Measurements from ENCODE around the gene ZNF564.
"Not testable (repeated sequence)": the region's sequence is repeated elsewhere in the genome, so short reads cannot be mapped to it uniquely, and the experiment has no call there.

ZNF564 gene

GRCh38 chr19:12551060-12551832 is at the start of gene ZNF564:
TSS of gene ZNF564 (minus strand) at chr19:12551482. CDS start at chr19:12551332, 150 bp downstream.
- peak; percentile 75 to 81 for DNase-seq (ENCODE audit: low read depth in 1 of 2, low spot score in 1 of 2)

DNA sequence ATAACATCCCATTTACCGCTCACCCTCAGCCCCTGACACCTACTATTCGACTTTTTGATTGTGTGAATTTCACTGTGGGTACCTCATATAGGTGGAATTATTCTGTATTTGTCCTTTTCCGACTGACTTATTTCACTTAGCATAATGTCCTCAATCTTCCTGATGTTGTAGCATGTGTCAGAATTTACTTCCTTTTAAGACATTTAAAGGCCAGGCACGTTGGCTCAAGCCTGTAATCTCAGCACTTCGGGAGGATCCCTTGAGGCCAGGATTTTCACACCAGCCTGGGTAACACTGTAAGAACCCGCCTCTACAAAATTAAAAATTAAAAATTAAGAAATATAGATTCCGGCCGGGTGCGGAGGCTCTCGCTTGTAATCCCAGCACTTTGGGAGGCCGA is 46.3 kb upstream of the ZNF564 start:
- no peak for DNase-seq (ENCODE audit: low read depth in 1 of 2, low spot score in 1 of 2)

DNA sequence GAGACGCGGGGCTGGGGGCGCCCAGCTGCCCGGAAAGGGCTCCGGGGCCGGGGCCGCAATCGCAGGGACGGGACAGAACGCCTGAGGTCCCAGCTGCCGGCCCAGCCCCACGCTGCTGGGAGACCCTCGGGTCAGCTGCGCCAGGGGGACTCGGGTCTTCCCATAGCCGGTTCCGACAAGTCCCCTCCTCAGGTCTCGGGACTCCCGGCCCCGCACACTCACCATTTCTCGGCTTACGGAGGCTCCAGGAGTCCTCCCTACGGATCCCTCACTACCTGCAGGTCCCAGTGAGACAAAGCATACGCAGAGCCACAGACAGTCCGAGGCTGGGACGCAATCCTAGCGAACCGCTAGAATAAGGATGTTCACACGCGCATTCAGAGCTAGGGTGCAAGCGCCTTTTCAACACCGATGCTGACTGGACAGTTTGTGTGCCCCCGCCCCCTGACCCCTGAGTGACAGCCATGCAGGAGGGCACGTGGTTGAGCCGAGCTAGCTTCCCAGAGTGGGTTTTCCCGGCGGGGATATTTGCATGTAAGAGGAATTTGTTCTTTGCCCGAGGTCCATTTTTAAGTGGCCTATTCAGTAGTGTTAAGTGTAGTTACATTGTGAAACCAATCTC is 45.8 kb upstream of the ZNF564 start:
- DNase-seq (ENCODE audit: low read depth in 1 of 2, low spot score in 1 of 2), result no peak

DNA sequence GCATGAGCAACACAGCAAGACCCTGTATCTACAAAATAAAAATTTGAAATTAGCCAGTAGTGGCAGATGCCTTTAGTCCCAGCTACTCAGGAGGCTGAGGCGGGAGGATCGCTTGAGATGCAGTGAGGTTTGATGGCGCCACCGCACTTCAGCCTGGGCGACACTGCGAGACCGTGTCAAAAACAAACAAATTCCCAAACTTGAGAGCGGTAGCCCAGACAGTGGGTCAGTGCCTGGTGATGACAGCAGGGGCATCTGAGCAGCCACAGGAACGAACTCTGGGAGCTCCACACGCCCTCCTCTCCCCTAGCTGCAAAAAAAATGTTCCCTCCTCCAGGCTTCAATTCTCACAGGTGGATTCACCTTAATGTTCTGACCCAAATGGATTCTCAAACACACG is 45.2 kb upstream of the ZNF564 start:
- DNase-seq (ENCODE audit: low read depth in 1 of 2, low spot score in 1 of 2), result no peak

GRCh38 chr19:12581100-12581499 is 29.8 kb upstream of the ZNF564 start:
- DNase-seq (ENCODE audit: low read depth in 1 of 2, low spot score in 1 of 2), result no peak

DNA sequence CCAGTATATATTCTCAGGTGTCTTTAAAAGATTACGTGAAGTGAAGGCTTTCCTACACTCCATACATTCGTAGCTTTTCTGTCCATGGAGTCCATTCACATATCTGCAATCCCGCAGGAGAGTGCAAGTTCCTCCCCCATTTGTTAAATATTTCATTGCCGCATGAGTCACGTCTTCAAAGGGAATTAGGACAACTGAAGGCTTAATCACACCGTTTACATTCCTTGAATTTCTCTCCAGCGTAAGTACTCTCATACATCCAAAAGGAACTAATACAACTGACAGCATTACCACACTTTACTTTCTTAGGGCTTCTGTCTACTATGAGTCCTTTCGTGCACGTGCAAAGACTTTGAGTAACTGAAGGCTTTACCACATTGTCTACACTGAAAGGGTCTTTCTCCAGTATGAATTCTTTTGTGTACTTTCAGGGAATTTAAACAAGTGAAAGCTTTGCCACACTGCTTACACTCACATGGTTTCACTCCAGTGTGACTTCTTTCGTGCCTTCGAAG is 29.0 kb upstream of the ZNF564 start:
- DNase-seq (ENCODE audit: low read depth in 1 of 2, low spot score in 1 of 2), result no peak

DNA sequence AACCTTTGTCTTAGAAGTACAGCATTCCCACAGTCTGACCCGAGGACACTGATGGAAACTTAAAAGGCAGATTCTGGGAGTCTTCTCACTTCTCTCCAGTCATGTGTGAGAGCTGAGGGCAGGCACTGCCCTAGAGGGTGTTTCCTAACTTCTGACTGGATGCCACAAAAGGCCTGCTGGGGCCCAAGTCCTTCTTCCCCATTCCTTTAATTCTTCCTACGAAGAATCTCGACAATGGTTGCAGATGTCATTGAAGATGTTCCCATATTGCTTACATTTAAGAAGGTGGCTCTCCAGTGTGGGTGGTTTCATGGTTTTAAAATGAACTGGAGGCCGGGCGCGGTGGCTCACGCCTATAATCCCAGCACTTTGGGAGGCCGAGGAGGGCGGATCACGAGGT is 27.4 kb upstream of the ZNF564 start:
- DNase-seq (ENCODE audit: low read depth in 1 of 2, low spot score in 1 of 2), result no peak

- DNase-seq (ENCODE audit: low read depth in 1 of 2, low spot score in 1 of 2), result no peak
Measured at GRCh38 chr19:12574036-12574435, 22.8 kb upstream of the ZNF564 start.

DNA sequence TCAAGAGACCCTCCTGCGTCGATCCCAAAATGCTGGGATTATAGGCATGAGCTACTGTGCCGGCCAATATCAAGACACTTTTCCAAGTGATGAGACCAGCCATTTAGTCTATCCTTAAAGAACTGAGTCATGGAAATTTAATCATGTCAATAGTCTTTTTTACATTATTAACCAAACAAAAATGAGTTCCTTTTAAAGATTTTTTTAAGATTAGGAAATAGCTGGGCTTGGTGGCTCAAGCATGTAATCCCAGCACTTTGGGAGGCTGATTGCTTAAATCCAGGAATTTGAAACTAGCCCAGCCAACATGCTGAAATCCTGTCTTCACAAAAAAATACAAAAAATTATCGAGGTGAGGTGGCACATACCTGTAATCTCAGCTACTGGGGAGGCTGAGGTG is 16.7 kb upstream of the ZNF564 start:
- no peak for DNase-seq (ENCODE audit: low read depth in 1 of 2, low spot score in 1 of 2)

DNA sequence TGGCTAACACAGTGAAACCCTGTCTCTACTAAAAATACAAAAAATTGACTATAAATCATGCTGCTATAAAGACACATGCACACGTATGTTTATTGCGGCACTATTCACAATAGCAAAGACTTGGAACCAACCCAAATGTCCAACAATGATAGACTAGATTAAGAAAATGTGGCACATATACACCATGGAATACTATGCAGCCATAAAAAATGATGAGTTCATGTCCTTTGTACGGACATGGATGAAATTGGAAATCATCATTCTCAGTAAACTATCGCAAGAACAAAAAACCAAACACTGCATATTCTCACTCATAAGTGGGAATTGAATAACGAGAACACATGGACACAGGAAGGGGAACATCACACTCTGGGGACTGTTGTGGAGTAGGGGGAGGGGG is 15.1 kb upstream of the ZNF564 start:
- not testable (repeated sequence) for DNase-seq (ENCODE audit: low read depth in 1 of 2, low spot score in 1 of 2)

DNA sequence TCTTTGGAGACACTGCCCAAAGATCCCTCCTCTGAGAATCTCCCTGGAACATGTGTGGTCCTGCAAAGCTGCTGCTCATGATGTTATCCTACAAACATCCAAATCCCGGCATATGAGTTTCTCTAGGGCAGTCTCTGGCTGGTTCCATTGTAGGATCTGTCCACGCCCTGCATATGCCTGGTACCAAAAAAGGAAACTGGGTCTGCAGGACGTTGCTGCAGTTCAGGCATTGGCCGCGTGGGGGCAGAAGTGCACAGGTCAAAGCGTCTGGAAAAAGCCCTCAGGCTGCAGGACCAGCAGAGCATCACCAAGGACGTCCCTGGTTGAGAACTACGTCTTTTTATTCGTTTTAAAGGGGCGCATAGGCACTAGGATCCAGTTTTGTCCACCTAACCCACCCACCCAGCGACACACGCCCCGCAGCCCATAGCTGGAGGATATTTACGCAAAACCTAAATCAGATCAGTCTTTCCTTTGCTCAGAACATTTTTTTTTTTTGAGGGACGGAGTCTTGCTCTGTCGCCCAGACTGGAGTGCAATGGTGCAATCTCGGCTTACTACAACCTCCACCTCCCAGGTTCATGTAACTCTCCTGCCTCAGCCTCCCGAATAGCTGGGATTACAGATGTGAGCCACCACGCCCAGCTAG is 12.9 kb upstream of the ZNF564 start:
- DNase-seq (ENCODE audit: low read depth in 1 of 2, low spot score in 1 of 2), result peak; percentile 83 to 94

DNA sequence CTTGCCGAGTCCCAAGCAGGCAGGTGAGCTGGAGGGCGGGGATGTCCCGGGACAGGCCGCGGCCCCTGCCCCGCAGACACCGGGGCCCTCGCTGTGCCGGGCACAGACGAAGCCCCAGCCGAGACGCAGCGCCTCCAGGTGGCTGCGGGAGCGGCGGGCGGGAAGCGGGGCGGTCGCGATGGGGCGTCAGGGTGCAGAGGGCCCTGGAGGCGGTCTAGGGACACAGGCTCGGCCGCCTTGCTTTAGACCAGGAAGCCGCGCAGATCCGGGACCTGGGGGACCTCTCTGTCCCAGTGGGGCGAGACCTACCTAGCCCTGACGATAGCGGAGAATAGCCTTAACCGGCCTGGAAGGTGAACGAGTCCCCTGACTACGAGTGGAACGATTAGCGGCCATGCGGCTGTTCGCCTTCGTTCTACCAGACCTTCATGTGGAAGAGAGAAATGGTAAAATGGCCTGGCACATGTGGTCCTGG is 4.2 kb upstream of the ZNF564 start:
- no peak for DNase-seq (ENCODE audit: low read depth in 1 of 2, low spot score in 1 of 2)

DNA sequence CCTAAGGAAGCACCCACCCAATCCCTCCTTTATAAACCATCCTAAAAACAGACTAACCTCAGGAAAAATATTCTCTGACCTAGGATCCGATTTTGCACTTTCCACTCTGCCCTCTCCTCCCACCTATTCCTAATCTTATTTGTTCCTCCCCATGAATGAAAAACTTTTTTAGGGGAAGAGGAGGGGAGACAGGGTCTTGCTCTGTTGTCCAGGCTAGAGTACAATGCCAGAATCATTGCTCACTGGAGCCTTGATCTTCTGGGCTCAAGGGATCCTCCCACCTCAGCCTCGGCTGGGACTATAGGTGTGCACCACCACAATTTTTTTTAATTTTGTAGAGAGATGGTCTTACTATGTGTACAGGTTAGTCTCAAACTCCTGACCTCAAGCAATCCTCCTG is 4.4 kb downstream of the ZNF564 start:
- DNase-seq (ENCODE audit: low read depth in 1 of 2, low spot score in 1 of 2), result no peak

- DNase-seq (ENCODE audit: low read depth in 1 of 2, low spot score in 1 of 2), result no peak
Measured at GRCh38 chr19:12546068-12546467, 5.2 kb downstream of the ZNF564 start.

DNA sequence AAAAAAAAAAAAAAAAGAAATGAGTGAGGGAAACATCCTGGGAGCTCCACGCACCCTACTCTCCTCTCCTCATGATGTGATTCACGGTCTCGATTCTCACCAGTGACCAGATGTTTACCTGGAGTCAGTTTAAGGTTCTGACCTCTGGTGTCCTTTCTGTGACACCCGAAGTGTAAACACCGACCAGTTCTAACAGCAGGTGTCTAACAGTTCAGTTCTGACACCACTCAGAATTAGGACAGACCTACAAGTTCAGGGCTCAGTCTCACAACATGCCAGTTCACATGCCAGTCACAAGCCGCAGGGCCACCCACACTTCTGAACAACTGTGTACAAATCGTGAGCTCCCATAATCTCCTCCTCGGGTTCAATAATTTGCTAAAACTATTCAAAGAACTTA is 6.0 kb downstream of the ZNF564 start:
- no peak for DNase-seq (ENCODE audit: low read depth in 1 of 2, low spot score in 1 of 2)

- no peak for DNase-seq (ENCODE audit: low read depth in 1 of 2, low spot score in 1 of 2)
Measured at GRCh38 chr19:12544401-12544876, 6.8 kb downstream of the ZNF564 start.

GRCh38 chr19:12543855-12544254 is 7.4 kb downstream of the ZNF564 start:
- no peak for DNase-seq (ENCODE audit: low read depth in 1 of 2, low spot score in 1 of 2)

DNA sequence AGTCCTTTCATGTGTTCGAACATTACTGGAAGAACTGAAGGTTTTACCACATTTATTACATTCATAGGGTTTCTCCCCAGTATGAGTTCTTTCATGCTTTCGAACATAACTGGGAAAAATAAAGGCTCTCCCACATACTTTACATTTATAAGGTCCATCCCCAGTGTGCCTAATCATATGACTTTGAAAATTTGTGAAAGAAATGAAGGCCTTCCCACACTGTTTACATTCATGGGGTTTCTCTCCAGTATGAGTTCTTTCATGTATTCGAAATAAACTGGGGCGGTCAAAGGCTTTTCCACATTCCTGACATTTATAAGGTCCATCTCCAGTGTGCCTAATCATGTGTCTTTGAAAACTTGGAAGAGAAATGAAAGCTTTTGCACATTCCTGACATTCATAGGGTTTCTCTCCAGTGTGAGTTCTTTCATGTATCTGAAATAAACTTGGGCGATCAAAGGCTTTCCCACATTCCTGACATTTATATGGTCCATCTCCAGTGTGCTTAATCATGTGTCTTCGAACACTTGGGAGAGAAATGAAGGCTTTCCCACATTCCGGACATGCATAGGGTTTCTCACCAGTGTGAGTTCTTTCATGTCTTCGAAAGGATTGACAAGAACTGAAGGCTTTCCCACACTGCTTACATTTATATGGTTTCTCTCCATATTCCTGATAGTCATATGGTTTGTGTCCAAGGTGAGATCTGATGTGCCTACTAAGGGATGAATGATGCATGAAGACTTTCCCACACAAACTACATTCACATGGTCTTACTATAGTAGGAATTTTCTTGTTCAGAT is 24.0 kb downstream of the ZNF564 start:
- DNase-seq (ENCODE audit: low read depth in 1 of 2, low spot score in 1 of 2), result no peak

DNA sequence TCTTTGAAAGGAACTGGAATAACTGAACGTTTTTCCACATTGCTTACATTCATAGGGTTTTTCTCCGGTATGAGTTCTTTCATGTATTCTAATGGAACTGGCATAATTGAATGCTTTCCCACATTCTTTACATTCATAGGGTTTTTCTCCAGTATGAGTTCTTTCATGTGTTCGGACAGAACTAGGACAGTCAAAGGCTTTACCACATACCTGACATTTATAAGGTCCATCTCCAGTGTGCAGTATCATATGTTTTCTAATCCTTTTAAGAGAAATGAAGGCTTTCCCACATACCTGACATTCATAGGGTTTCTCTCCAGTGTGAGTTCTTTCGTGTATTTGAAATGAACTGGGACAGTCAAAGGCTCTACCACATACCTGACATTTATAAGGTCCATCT is 24.7 kb downstream of the ZNF564 start:
- no peak for DNase-seq (ENCODE audit: low read depth in 1 of 2, low spot score in 1 of 2)

DNA sequence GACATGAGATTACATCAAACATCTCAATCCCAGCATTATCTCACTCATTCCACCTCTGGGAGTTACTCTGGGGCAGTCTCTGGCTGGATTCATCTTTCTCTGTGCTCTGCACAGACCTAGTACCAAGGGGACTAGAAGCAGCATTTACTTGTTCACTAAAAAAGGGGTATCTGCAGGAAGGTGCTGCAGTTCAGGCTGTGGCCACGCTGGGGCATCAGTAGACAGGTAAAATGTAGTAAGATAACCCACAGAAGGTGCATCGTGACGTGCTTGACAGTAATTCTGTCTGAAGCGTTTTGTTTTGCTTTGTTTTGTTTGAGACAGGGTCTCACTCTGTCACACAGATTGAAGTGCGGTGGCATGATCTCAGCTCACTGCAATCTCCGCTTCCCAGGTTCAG is 29.3 kb downstream of the ZNF564 start:
- DNase-seq (ENCODE audit: low read depth in 1 of 2, low spot score in 1 of 2), result no peak

DNA sequence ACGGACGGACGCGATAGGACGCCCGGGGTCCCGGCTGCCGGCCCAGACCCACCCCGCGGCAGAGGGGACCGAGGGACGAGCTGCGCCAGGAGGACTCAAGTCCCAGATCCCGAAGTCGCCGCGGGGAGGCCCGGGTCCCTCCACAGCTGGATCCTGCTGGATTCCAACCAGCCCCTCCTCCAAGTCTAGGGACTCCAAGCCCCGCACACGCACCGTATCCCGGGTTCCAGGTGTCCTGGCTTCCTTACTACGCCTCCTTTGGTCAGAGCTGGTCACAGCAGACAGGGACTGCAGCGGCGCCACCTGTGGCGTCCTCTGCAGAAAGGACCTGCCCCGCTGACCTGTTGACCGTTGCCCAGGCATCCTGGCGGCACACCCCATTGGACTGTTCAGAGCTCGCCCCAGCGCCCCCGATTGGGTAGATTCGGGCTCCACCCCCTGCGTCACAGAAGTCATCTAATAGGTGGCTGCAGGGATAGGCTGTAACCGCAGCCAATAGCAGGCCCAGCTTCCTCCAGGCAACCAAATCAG is 37.7 kb downstream of the ZNF564 start:
- DNase-seq (ENCODE audit: low read depth in 1 of 2, low spot score in 1 of 2), result no peak
